K562 (cell line): ENCODE measurements around the gene PLEKHO1. TPM values are rescaled to one million over a fixed set of nuclear protein-coding genes. Genes with fewer than 3 reads are reported as not detected.

ENCODE experiments used
- ATAC-seq: fragments of 200-7000 bp; cut with Tn5 transposase; 3 replicates; pipeline ENCODE4 v1.9.1; 2020; ENCODE audit warnings: moderate library complexity
- Bru-seq: library from RNA; stranded (reverse); fragments of 400-500 nt; gene quantifications from one replicate; lab custom pipeline; 2021; lab: Mats Ljungman, UMichigan
- BruChase-seq, 2 experiments: library from RNA; stranded (reverse); fragments of 400-500 nt; gene quantifications; one replicate each; lab custom pipeline; 2021; lab: Mats Ljungman, UMichigan
- BruUV-seq: library from RNA; stranded (reverse); fragments of 400-500 nt; replicated peaks from 2 replicates; lab custom pipeline; 2021; lab: Mats Ljungman, UMichigan
- CTCF ChIA-PET: fragments of 300-600 bp; formaldehyde crosslinking; extraction: SDS; loops from one replicate; lab custom pipeline; 2021; ENCODE audit warnings: low intra/inter-chr PET ratio; lab: Yijun Ruan, JAX
- POLR2A ChIA-PET: fragments of 300-600, 350-650 bp; sonication (Branson Sonifier 250); formaldehyde crosslinking; extraction: SDS; loops from one replicate; lab custom pipeline; 2021; ENCODE audit warnings: antibody characterized with exemption, inconsistent platforms; lab: Yijun Ruan, JAX
- DNase-seq, 4 experiments: peaks; one replicate each; pipeline versions ENCODE4 v3.0.0 to v3.0.0-alpha.2; 2011 to 2018; ENCODE audit warnings: low spot score in 3 of 4, mixed read lengths in 3 of 4; ENCODE audit errors: extremely low read depth in 1 of 4
- FAIRE-seq: peaks from 2 replicates; lab custom pipeline; 2011; peaks lifted over from hg19 to GRCh38; lab: Jason Lieb, UNC
- H2AFZ ChIP-seq: 2 replicates; pipeline ENCODE4 v1.6.0; 2011; ENCODE audit warnings: low read depth, low read length, control low read depth, inconsistent platforms
- H3K27ac ChIP-seq: fragments of 200-600 bp; 3 replicates; pipeline ENCODE4 v1.8.0; 2011; ENCODE audit warnings: low read depth, mild to moderate bottlenecking, control low read depth, inconsistent platforms, low read length, moderate library complexity, mixed read lengths; ENCODE audit errors: extremely low read depth
- H3K27me3 ChIP-seq, 2 experiments: fragments of 300-600 bp in 1 of 2; 2 replicates in 1 of 2; 3 replicates in 1 of 2; pipeline versions ENCODE4 v1.6.0 to v1.8.0; 2011; ENCODE audit warnings: inconsistent platforms in 2 of 2, low read length in 2 of 2, mild to moderate bottlenecking in 1 of 2, mixed read lengths in 1 of 2, moderate library complexity in 1 of 2; ENCODE audit not compliant: control insufficient read depth in 2 of 2, insufficient read depth in 2 of 2
- H3K36me3 ChIP-seq: fragments of 300-600 bp; 3 replicates; pipeline ENCODE4 v1.8.0; 2011; ENCODE audit warnings: mild to moderate bottlenecking, low read length, inconsistent platforms; ENCODE audit not compliant: control insufficient read depth, insufficient read depth
- H3K4me1 ChIP-seq, 2 experiments: fragments of 200-600 bp in 1 of 2; replicated peaks in 1 of 2; 2 replicates in 1 of 2; 3 replicates in 1 of 2; pipeline versions ENCODE4 v1.5.1 to v1.8.0; 2011; ENCODE audit warnings: inconsistent platforms in 2 of 2, low read length in 2 of 2, mild to moderate bottlenecking in 1 of 2, mixed read lengths in 1 of 2, moderate library complexity in 1 of 2; ENCODE audit not compliant: control insufficient read depth in 2 of 2, insufficient read depth in 2 of 2
- H3K4me2 ChIP-seq: 2 replicates; pipeline ENCODE4 v1.6.1; 2011; ENCODE audit warnings: low read length, control low read depth, inconsistent platforms, mixed read lengths; ENCODE audit not compliant: insufficient read depth
- H3K4me3 ChIP-seq: fragments of 200-600 bp; sonication (generic), shearing (Covaris generic); 2 replicates; pipeline ENCODE4 v1.5.1; 2016; ENCODE audit warnings: control low read depth, inconsistent platforms
- H3K79me2 ChIP-seq: fragments of 200-600 bp; 3 replicates; pipeline ENCODE4 v1.8.0; 2011; ENCODE audit warnings: low read length, inconsistent platforms; ENCODE audit not compliant: control insufficient read depth, insufficient read depth
- H3K9ac ChIP-seq, 2 experiments: 2 replicates each; pipeline versions ENCODE4 v1.6.0 to v1.6.1; 2011; ENCODE audit warnings: low read depth in 2 of 2, low read length in 2 of 2, control low read depth in 1 of 2, inconsistent platforms in 1 of 2, mild to moderate bottlenecking in 1 of 2, mixed read lengths in 1 of 2; ENCODE audit not compliant: insufficient read depth in 1 of 2
- H3K9me1 ChIP-seq: one replicate; pipeline ENCODE4 v1.6.0; 2011; ENCODE audit warnings: inconsistent platforms, mild to moderate bottlenecking, low read length, moderate library complexity; ENCODE audit not compliant: control insufficient read depth, insufficient read depth
- H3K9me3 ChIP-seq: replicated peaks from 2 replicates; pipeline ENCODE4 v1.5.1; 2011; ENCODE audit warnings: low read depth, low read length, inconsistent platforms; ENCODE audit not compliant: control insufficient read depth, insufficient read depth
- H4K20me1 ChIP-seq: replicated peaks from 2 replicates; pipeline ENCODE4 v1.6.1; 2011; ENCODE audit warnings: low read length, inconsistent platforms, mixed read lengths; ENCODE audit not compliant: control insufficient read depth, insufficient read depth
- CREB1 ChIP-seq, 2 experiments: sonication (generic) in 1 of 2; formaldehyde crosslinking in 1 of 2; IDR thresholded peaks; 2 replicates each; pipeline versions ENCODE4 v1.6.1 to v1.8.0; 2012 to 2022; ENCODE audit warnings: inconsistent platforms in 1 of 2, mild to moderate bottlenecking in 1 of 2, missing genetic modification reagents in 1 of 2, moderate library complexity in 1 of 2
- CTBP1 ChIP-seq: fragments of 450-650 bp; IDR thresholded peaks from 2 replicates; pipeline ENCODE4 v1.6.1; 2016; ENCODE audit warnings: borderline replicate concordance
- EGR1 ChIP-seq: fragments of 450-650 bp; conservative IDR thresholded peaks from 2 replicates; pipeline ENCODE4 v1.6.1; 2017; ENCODE audit warnings: mild to moderate bottlenecking
- GATAD2B ChIP-seq: fragments of 450-650 bp; IDR thresholded peaks from 2 replicates; pipeline ENCODE4 v1.6.1; 2017; ENCODE audit warnings: mild to moderate bottlenecking, borderline replicate concordance
- PTRF ChIP-seq: fragments of 450-650 bp; IDR thresholded peaks from 2 replicates; pipeline ENCODE4 v1.6.1; 2016; ENCODE audit warnings: mild to moderate bottlenecking, missing genetic modification characterization, missing compliant biosample characterization
- YY1 ChIP-seq, 3 experiments: IDR thresholded peaks; 2 replicates each; pipeline ENCODE4 v1.6.1; 2011; ENCODE audit warnings: low read length in 2 of 3, mild to moderate bottlenecking in 2 of 3, moderate library complexity in 2 of 3, borderline replicate concordance in 1 of 3, control low read depth in 1 of 3, low read depth in 1 of 3; ENCODE audit not compliant: insufficient read depth in 3 of 3, insufficient replicate concordance in 2 of 3, control insufficient read depth in 1 of 3, insufficient read length in 1 of 3; ENCODE audit errors: extremely low read depth in 1 of 3
- ZNF184 ChIP-seq: sonication (generic); formaldehyde crosslinking; IDR thresholded peaks from 2 replicates; pipeline ENCODE4 v1.5.0; 2020; ENCODE audit warnings: missing genetic modification reagents
- ZNF75A ChIP-seq: fragments of 450-650 bp; formaldehyde crosslinking; IDR thresholded peaks from 2 replicates; pipeline ENCODE4 v1.4.0; 2020; ENCODE audit warnings: mild to moderate bottlenecking
- WGBS: fragments of 100-300 bp; shearing (Covaris generic); methylation state at CpG from one replicate; pipeline ENCODE4 v1.1.6; 2016; ENCODE audit warnings: low coverage, mixed read lengths; ENCODE audit not compliant: insufficient coverage; ENCODE audit errors: missing lambda C conversion rate; 5-methylcytosine and 5-hydroxymethylcytosine counted together
- in situ Hi-C: fragments of 300-500 bp; cut with MboI; formaldehyde crosslinking; loops from 4 replicates; pipeline ENCODE4 v1.15.0; 2018; ENCODE audit warnings: inconsistent platforms, mixed read lengths
- intact Hi-C: fragments of 100-400 bp; cut with micrococcal nuclease; formaldehyde crosslinking; loops from 2 replicates; pipeline ENCODE4 v1.14.2; 2022
- long read RNA-seq, 3 experiments: library from polyadenylated mRNA in 2 of 3; library from RNA in 1 of 3; unstranded in 2 of 3; stranded (forward) in 1 of 3; transcript quantifications; one replicate each; pipeline ENCODE4 v2.0.0, GENCODE V29; 2019 to 2022
- polyA minus RNA-seq, 3 experiments: library from RNA; depleted of rRNA, polyadenylated mRNA; stranded (reverse); fragments of >200 nt; gene quantifications; 2 replicates each; pipeline ENCODE4 v1.2.3, GENCODE V29; 2011
- polyA plus RNA-seq, 8 experiments: library from polyadenylated mRNA; depleted of rRNA in 4 of 8; stranded (reverse) in 5 of 8; unstranded in 3 of 8; fragments of >200 nt; fragmentation: Nextera tagmentation in 2 of 8; fragmentation: Illumina TruSeq in 1 of 8; extraction: Ambion mirVana in 2 of 8; extraction: Trizol in 1 of 8; gene quantifications; 2 replicates each; pipeline versions ENCODE4 v1.2.1 to v1.2.3, GENCODE V29; 2011 to 2014; ENCODE audit warnings: inconsistent platforms in 1 of 8, missing spikeins in 1 of 8
- total RNA-seq, 7 experiments: library from RNA; depleted of rRNA in 6 of 7; stranded (reverse); fragments of >200 nt in 6 of 7; fragmentation: Illumina TruSeq in 2 of 7; extraction: Trizol in 2 of 7; gene quantifications; 2 replicates each; pipeline versions ENCODE4 v1.2.1 to v1.2.3, GENCODE V29; 2011 to 2021; ENCODE audit warnings: low replicate concordance in 1 of 7
- TF ChIP-seq, protein P1 (sequence below): fragments of 250-450 bp; sonication (Bioruptor Pico); IDR thresholded peaks from 2 replicates; pipeline ENCODE4 v1.8.0; 2021; ENCODE audit warnings: borderline replicate concordance, mild to moderate bottlenecking, moderate library complexity; ENCODE audit not compliant: poor library complexity, severe bottlenecking
- TF ChIP-seq, protein P2 (sequence below), 2 experiments: fragments of 450-650 bp; IDR thresholded peaks; 2 replicates each; pipeline ENCODE4 v1.6.1; 2016

PLEKHO1 gene, protein sequence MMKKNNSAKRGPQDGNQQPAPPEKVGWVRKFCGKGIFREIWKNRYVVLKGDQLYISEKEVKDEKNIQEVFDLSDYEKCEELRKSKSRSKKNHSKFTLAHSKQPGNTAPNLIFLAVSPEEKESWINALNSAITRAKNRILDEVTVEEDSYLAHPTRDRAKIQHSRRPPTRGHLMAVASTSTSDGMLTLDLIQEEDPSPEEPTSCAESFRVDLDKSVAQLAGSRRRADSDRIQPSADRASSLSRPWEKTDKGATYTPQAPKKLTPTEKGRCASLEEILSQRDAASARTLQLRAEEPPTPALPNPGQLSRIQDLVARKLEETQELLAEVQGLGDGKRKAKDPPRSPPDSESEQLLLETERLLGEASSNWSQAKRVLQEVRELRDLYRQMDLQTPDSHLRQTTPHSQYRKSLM
- 15.4 and 19.3 TPM in 2 replicates for total RNA-seq (2011; cell fraction: chromatin; rRNA removed; ENCODE audit: low replicate concordance)
- total RNA-seq (2011; cell fraction: nucleolus; rRNA removed): 8.4 and 10.0 TPM in 2 replicates
- total RNA-seq (2011; cell fraction: nucleoplasm; rRNA removed): 12.5 and 15.6 TPM in 2 replicates
- total RNA-seq (2014; rRNA removed) (13.3 and 16.2 TPM in 2 replicates), total RNA-seq (2014; rRNA removed; fragmentation: Illumina TruSeq; extraction: Trizol) (6.8 and 6.9 TPM in 2 replicates), total RNA-seq (2015; rRNA removed; fragmentation: Illumina TruSeq; extraction: Trizol) (8.5 and 8.6 TPM in 2 replicates), total RNA-seq (2021) (9.7 and 11.1 TPM in 2 replicates), polyA plus RNA-seq (2011; rRNA removed) (9.6 and 11.7 TPM in 2 replicates), polyA plus RNA-seq (2014; fragmentation: Illumina TruSeq; extraction: Trizol) (9.9 and 10.3 TPM in 2 replicates), polyA plus RNA-seq (2014; fragmentation: Nextera tagmentation; extraction: Ambion mirVana) (under 1 TPM; 0.39 to 0.52 TPM), polyA plus RNA-seq (2014; rRNA removed) (10.2 and 13.3 TPM in 2 replicates), polyA minus RNA-seq (2011; rRNA and poly(A)+ RNA removed) (5.1 and 8.4 TPM in 2 replicates), Bru-seq, nascent RNA (percentile 70 among the genes with signal in this experiment), BruChase-seq, experiment 1, labeled RNA remaining after a 2-hour chase (percentile 58 among the genes with signal in this experiment), BruChase-seq, experiment 2, labeled RNA remaining after a 6-hour chase (percentile 57 among the genes with signal in this experiment)
- 9.5 and 10.1 TPM in 2 replicates for polyA plus RNA-seq (2011; cell fraction: cytosol; rRNA removed)
- 15.3 and 20.6 TPM in 2 replicates for polyA plus RNA-seq (2011; cell fraction: nucleus; rRNA removed)
- polyA plus RNA-seq (2012): 6.1 and 10.3 TPM in 2 replicates
- polyA minus RNA-seq (2011; cell fraction: cytosol; rRNA and poly(A)+ RNA removed): 5.7 and 8.6 TPM in 2 replicates
- polyA minus RNA-seq (2011; cell fraction: nucleus; rRNA and poly(A)+ RNA removed): 3.0 and 5.4 TPM in 2 replicates
- long read RNA-seq, experiment 1, transcript PLEKHO1-201 (6 exons, 2,050 nt): major isoform, 53 of 59 reads
- long read RNA-seq, experiment 1, partial matches to known transcripts: 0 of 59 reads
- long read RNA-seq, experiment 1, other reads (novel, unspliced or antisense): 6 of 59 reads
- long read RNA-seq, experiment 2, transcript PLEKHO1-201 (6 exons, 2,050 nt): major isoform, 7 of 9 reads
- long read RNA-seq, experiment 2, partial matches to known transcripts: 1 of 9 reads
- long read RNA-seq, experiment 2, other reads (novel, unspliced or antisense): 1 of 9 reads
- long read RNA-seq, experiment 3: 0 reads

DNA sequence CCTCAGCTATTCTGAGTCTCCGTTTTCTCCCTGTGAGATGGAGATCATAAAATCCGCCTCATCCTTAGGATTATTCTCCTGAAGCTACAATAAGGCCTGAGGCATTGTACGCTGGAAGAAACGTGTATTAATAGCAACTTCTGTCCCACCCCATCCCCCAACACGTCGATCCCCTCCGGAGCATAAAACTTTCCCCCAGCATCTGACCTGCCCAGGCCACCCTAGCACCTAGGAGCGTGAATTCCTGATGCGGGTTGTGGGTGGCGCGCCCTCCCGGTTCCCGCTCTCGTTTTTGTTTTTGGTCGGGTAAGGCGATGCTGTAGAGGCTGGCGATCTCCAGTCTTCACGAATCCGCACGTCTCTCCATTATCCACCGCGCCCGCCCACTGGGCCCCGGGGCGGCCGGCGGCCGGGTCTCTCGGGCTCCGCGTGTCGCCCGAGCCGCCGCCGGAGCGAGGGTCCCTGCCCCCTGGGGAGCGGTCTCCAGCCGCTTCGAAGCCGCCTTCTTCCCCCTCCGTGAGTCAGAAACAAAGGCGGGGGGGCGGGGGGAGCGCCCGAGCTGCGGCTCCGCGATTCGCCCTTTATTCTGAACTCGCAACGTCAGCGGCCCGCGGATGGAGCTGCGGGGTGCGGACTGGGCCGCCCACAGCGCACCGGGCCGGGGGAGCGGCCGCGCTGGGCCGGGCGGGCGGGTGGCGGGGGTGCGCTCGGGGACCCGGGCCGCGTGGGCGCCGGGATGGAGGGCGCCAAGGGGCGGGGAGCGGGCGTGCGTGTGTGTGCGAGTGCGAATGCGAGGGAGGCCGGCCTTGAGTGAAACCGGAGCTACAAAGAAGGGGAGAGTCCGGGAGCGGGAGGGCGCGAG lies at the start of gene PLEKHO1:
Gene PLEKHO1, plus strand, starts transcription at position 646 of the 862 bp plus-strand sequence. CDS start 342 bp downstream, outside the sequence.
- Histone ChIP-seq H3K9me3 (no peaks in the 10 kb centered on the region), H3K27ac (peak within 1 kb of the TSS; percentile 66; the same call in 1 of the 3 replicates), H3K9me1 (no peaks in the 10 kb centered on the region), H3K27me3 (no peaks in the 10 kb centered on the region), H3K9ac (peak within 1 kb of the TSS; percentile 58 to 92), H3K4me2 (peak within 1 kb of the TSS; percentile 60), H3K4me3 (peak within 1 kb of the TSS; percentile 53), H3K36me3 (0 out of 3 replicates have a peak, but pooled peaks cover 2% of the 10 kb centered on the region), H3K4me1 (peaks cover 21 to 24% of the 10 kb centered on the region in 2 experiments), H2AFZ (peak within 1 kb of the TSS; percentile 71), H3K79me2 (peaks cover 5% of the 10 kb centered on the region; the same call in 1 of the 3 replicates), H4K20me1 (no peaks in the 10 kb centered on the region; the same call in 1 of the 2 replicates)
- ATAC-seq (peak; percentile 79), DNase-seq (peak; percentile 80 to 87 (median 83)), FAIRE-seq (no peak)
- BruUV-seq: no TSS peak
- intact Hi-C loops: no loop called here
- in situ Hi-C loops: no loop called here
- ChIA-PET CTCF (interaction anchor here (0.6 kb wide), 1 partner anchor 13 kb away, joined by 3 read pairs; no protein-coding TSS in a partner anchor), POLR2A (interaction anchor here (0.5 to 5.3 kb wide), 8 partner anchors 8 to 265 kb away, joined by 3 to 57 read pairs (median 3); no protein-coding TSS in a partner anchor)
- 8% methylated on average over 39 of the region's 89 CpGs for WGBS
- TF ChIP-seq, protein P1, sequence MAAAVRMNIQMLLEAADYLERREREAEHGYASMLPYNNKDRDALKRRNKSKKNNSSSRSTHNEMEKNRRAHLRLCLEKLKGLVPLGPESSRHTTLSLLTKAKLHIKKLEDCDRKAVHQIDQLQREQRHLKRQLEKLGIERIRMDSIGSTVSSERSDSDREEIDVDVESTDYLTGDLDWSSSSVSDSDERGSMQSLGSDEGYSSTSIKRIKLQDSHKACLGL (CRISPR knock-in tag): no peak
- TF ChIP-seq ZNF184 (CRISPR knock-in tag) (no peak), CTBP1 (peak; percentile 42), PTRF (tag) (no peak), ZNF75A (CRISPR knock-in tag) (no peak), CREB1 (IDR thresholded peaks at IDR 0.05) (peak; percentile 51; the same call in 1 of the 2 replicates), CREB1 (CRISPR knock-in tag; IDR thresholded peaks at IDR 0.05) (peak; percentile 22; the same call in 1 of the 2 replicates), YY1 (IDR thresholded peaks at IDR 0.05; ENCODE audit: borderline replicate concordance in 1 of 3, control insufficient read depth in 1 of 3, extremely low read depth in 1 of 3, insufficient read depth in 3 of 3, insufficient read length in 1 of 3, insufficient replicate concordance in 2 of 3, low read depth in 1 of 3, low read length in 2 of 3) (peak in 1 of 3 experiments; percentile 18), EGR1 (peak; percentile 41; the same call in 1 of the 2 replicates), GATAD2B (peak; percentile 54; the same call in 1 of the 2 replicates)
- TF ChIP-seq, protein P2, sequence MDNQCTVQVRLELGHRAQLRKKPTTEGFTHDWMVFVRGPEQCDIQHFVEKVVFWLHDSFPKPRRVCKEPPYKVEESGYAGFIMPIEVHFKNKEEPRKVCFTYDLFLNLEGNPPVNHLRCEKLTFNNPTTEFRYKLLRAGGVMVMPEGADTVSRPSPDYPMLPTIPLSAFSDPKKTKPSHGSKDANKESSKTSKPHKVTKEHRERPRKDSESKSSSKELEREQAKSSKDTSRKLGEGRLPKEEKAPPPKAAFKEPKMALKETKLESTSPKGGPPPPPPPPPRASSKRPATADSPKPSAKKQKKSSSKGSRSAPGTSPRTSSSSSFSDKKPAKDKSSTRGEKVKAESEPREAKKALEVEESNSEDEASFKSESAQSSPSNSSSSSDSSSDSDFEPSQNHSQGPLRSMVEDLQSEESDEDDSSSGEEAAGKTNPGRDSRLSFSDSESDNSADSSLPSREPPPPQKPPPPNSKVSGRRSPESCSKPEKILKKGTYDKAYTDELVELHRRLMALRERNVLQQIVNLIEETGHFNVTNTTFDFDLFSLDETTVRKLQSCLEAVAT (IDR thresholded peaks at IDR 0.05): no peak
